ENCODE data around the gene MYL5. TPM values are rescaled to one million over a fixed set of nuclear protein-coding genes. Genes with fewer than 3 reads are reported as not detected.
"Not testable (repeated sequence)": the region's sequence is repeated elsewhere in the genome, so short reads cannot be mapped to it uniquely, and the experiment has no call there.

MYL5 gene
- total and polyA plus RNA-seq, 8 donors, result 4.0 to 29.3 (median 5.7) TPM

- Histone ChIP-seq H3K9me3 (no peaks in the 10 kb centered on the region), H3K36me3 (no peaks in the 10 kb centered on the region), H3K27me3 (no peaks in the 10 kb centered on the region), H3K4me1 (peaks cover 0 to 3% (median 0%) of the 10 kb centered on the region in 3 donors), H3K4me3 (no peak overlapping the region), H3K27ac (no peak overlapping the region)
- WGBS, 2 donors, result 63 to 71% methylated on average over 32 of the region's 32 CpGs
- no peak for TF ChIP-seq CTCF (IDR thresholded peaks at IDR 0.05)
- ATAC-seq (no peak), FAIRE-seq (no peak), DNase-seq (peak in 1 of 6 donors; percentile 38)
- intact Hi-C loops (cut with DNase I), result no loop called here
Observed at GRCh38 chr4:692771-693554, 18.6 kb downstream of the MYL5 start.

- FAIRE-seq; H3K27me3 ChIP-seq; intact Hi-C loops (cut with DNase I); H3K27ac ChIP-seq; H3K9me3 ChIP-seq; H3K4me3 ChIP-seq; ATAC-seq; H3K36me3 ChIP-seq; H3K4me1 ChIP-seq: not testable (repeated sequence)
- 72 to 82% methylated on average over 12 of the region's 12 CpGs for WGBS, 2 donors
- DNase-seq, result peak in 1 of 6 donors; percentile 3
Observed at GRCh38 chr4:694341-694940, 20.1 kb downstream of the MYL5 start.

- Histone ChIP-seq H3K27me3 (no peaks in the 10 kb centered on the region), H3K27ac (no peak overlapping the region), H3K4me1 (no peaks in the 10 kb centered on the region), H3K9me3 (no peaks in the 10 kb centered on the region), H3K36me3 (no peaks in the 10 kb centered on the region), H3K4me3 (no peak overlapping the region)
- DNase-seq, result peak in 1 of 6 donors; percentile 26
- no peak for TF ChIP-seq CTCF (IDR thresholded peaks at IDR 0.05)
- intact Hi-C loops (cut with DNase I), result no loop called here
- no peak for ATAC-seq
- FAIRE-seq, result no peak
- WGBS, 2 donors, result 63 to 66% methylated on average over 27 of the region's 27 CpGs
Observed at GRCh38 chr4:699816-700580, 25.7 kb downstream of the MYL5 start.

GRCh38 chr4:700587-701264 is 26.4 kb downstream of the MYL5 start:
- Histone ChIP-seq H3K4me1 (no peaks in the 10 kb centered on the region), H3K4me3 (no peak overlapping the region), H3K36me3 (no peaks in the 10 kb centered on the region), H3K27ac (no peak overlapping the region), H3K9me3 (no peaks in the 10 kb centered on the region), H3K27me3 (no peaks in the 10 kb centered on the region)
- TF ChIP-seq CTCF (IDR thresholded peaks at IDR 0.05), result no peak
- 60 to 73% methylated on average over 16 of the region's 16 CpGs for WGBS, 2 donors
- ATAC-seq (no peak), FAIRE-seq (no peak), DNase-seq (peak in 1 of 6 donors; percentile 26)
- intact Hi-C loops (cut with DNase I), result no loop called here

GRCh38 chr4:702618-703048 is 28.3 kb downstream of the MYL5 start:
- intact Hi-C loops (cut with DNase I), result no loop called here
- no peak for TF ChIP-seq CTCF (IDR thresholded peaks at IDR 0.05)
- Histone ChIP-seq H3K9me3 (no peaks in the 10 kb centered on the region), H3K4me3 (no peak overlapping the region), H3K27ac (no peak overlapping the region), H3K4me1 (no peaks in the 10 kb centered on the region), H3K36me3 (no peaks in the 10 kb centered on the region), H3K27me3 (no peaks in the 10 kb centered on the region)
- FAIRE-seq (no peak), ATAC-seq (no peak), DNase-seq (peak in 1 of 6 donors; percentile 31)
- 69 to 70% methylated on average over 7 of the region's 7 CpGs for WGBS, 2 donors
